Measurements from ENCODE around the gene CKS1B. TPM values are rescaled to one million over a fixed set of nuclear protein-coding genes. Genes with fewer than 3 reads are reported as not detected.
A peak's percentile ranks its signal among the peaks of the same experiment; 100 is the strongest.

The CKS1B gene
- total and polyA plus RNA-seq, 9 of the 15 experiments (the other 6 are each of a cell fraction or from before 2014, with no cell fraction given) = 215 to 1,103 (median 460) TPM

- TF ChIP-seq ZBTB11 (CRISPR knock-in tag; IDR thresholded peaks at IDR 0.05) = peak in 1 of 3 experiments; percentile 43; a peak in 1 of 6 replicates
- TF ChIP-seq MCM7 (IDR thresholded peaks at IDR 0.05) = no peak
- no peak for TF ChIP-seq GMEB1 (CRISPR knock-in tag; IDR thresholded peaks at IDR 0.05)
- no peak for TF ChIP-seq U2AF2 (optimal IDR thresholded peaks at IDR 0.05; ENCODE audit: low read depth, low read length)
- no peak for TF ChIP-seq MCM3 (IDR thresholded peaks at IDR 0.05)
- no peak for TF ChIP-seq CBX1 (IDR thresholded peaks at IDR 0.05; ENCODE audit: low read depth)
- TF ChIP-seq NEUROD1 (IDR thresholded peaks at IDR 0.05; ENCODE audit: borderline replicate concordance, low read depth, low read length, partially characterized antibody) = no peak
- no peak for TF ChIP-seq KDM5B (IDR thresholded peaks at IDR 0.05; ENCODE audit: insufficient replicate concordance, low read depth, low read length)
- no peak for TF ChIP-seq ZNF785 (CRISPR knock-in tag; IDR thresholded peaks at IDR 0.05)
- TF ChIP-seq NRF1 (conservative IDR thresholded peaks at IDR 0.05 in 1 of 2, IDR thresholded peaks at IDR 0.05 in 1 of 2) = peak; percentile 15 to 25; a peak in 1 of 4 replicates
- no peak for TF ChIP-seq CHD2 (IDR thresholded peaks at IDR 0.05; ENCODE audit: low read depth, low read length)
- no peak for TF ChIP-seq ZNF76 (CRISPR knock-in tag; IDR thresholded peaks at IDR 0.05; ENCODE audit: borderline replicate concordance)
- no peak for TF ChIP-seq TAF15 (IDR thresholded peaks at IDR 0.05; ENCODE audit: low read depth, low read length)
- TF ChIP-seq ATF2 (CRISPR knock-in tag; IDR thresholded peaks at IDR 0.05) = no peak
- no peak for TF ChIP-seq RAD21 (CRISPR knock-in tag; conservative IDR thresholded peaks at IDR 0.05 in 1 of 2, IDR thresholded peaks at IDR 0.05 in 1 of 2)
- no peak for TF ChIP-seq ILF3 (IDR thresholded peaks at IDR 0.05; ENCODE audit: borderline replicate concordance)
- TF ChIP-seq ZNF668 (CRISPR knock-in tag; IDR thresholded peaks at IDR 0.05) = no peak
- TF ChIP-seq ZNF175 (CRISPR knock-in tag; IDR thresholded peaks at IDR 0.05; ENCODE audit: low read depth) = no peak
- TF ChIP-seq NFE2L1 (tag; IDR thresholded peaks at IDR 0.05; ENCODE audit: borderline replicate concordance, low read depth) = no peak
- no peak for TF ChIP-seq HDAC6 (IDR thresholded peaks at IDR 0.05; ENCODE audit: low read depth, low read length)
- TF ChIP-seq ZC3H8 (IDR thresholded peaks at IDR 0.05) = no peak
Measured at GRCh38 chr1:154955039-154955717, 19.3 kb upstream of the CKS1B start (continued).
